ENCODE data around the gene ZFP82.

- TF ChIP-seq, protein P1, sequence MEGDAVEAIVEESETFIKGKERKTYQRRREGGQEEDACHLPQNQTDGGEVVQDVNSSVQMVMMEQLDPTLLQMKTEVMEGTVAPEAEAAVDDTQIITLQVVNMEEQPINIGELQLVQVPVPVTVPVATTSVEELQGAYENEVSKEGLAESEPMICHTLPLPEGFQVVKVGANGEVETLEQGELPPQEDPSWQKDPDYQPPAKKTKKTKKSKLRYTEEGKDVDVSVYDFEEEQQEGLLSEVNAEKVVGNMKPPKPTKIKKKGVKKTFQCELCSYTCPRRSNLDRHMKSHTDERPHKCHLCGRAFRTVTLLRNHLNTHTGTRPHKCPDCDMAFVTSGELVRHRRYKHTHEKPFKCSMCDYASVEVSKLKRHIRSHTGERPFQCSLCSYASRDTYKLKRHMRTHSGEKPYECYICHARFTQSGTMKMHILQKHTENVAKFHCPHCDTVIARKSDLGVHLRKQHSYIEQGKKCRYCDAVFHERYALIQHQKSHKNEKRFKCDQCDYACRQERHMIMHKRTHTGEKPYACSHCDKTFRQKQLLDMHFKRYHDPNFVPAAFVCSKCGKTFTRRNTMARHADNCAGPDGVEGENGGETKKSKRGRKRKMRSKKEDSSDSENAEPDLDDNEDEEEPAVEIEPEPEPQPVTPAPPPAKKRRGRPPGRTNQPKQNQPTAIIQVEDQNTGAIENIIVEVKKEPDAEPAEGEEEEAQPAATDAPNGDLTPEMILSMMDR (IDR thresholded peaks at IDR 0.05), result no peak
- TF ChIP-seq EP300 (IDR thresholded peaks at IDR 0.05; ENCODE audit: low read depth) (no peak), POLR2A (IDR thresholded peaks at IDR 0.05) (no peak), POLR2AphosphoS5 (IDR thresholded peaks at IDR 0.05) (no peak)
These were observed 19.9 kb downstream of the ZFP82 start for GRCh38 chr19:36398571-36398970.

All from transverse colon (tissue), 4 donors.